GM18499 (cell line): Measurements from ENCODE around the gene FRMPD1.
"Not testable (repeated sequence)": the region's sequence is repeated elsewhere in the genome, so short reads cannot be mapped to it uniquely, and the experiment has no call there.

ENCODE experiments used
- ATAC-seq: cut with Tn5 transposase; IDR thresholded peaks from one replicate; pipeline ENCODE4 v1.9.1; 2021; ENCODE audit warnings: moderate number of reproducible peaks; ENCODE audit not compliant: insufficient read depth, unreplicated experiment

Gene FRMPD1

GRCh38 chr9:37650873-37651768 is at the start of gene FRMPD1:
Gene FRMPD1, plus strand, starts transcription at chr9:37650954. Its CDS starts 41,688 bp downstream, at chr9:37692642.
- no peak for ATAC-seq

- not testable (repeated sequence) for ATAC-seq
These were observed 48.7 kb upstream of the FRMPD1 start for GRCh38 chr9:37602061-37602460.

GRCh38 chr9:37602817-37603216 is 47.9 kb upstream of the FRMPD1 start:
- no peak for ATAC-seq

- ATAC-seq, result no peak
These were observed 46.5 kb upstream of the FRMPD1 start for GRCh38 chr9:37604296-37604695.

- ATAC-seq, result no peak
These were observed 42.5 kb upstream of the FRMPD1 start for GRCh38 chr9:37608250-37608649.

GRCh38 chr9:37609735-37610397 is 40.9 kb upstream of the FRMPD1 start:
- ATAC-seq, result no peak

- no peak for ATAC-seq
These were observed 39.7 kb upstream of the FRMPD1 start for GRCh38 chr9:37611014-37611413.

- no peak for ATAC-seq
These were observed 38.8 kb upstream of the FRMPD1 start for GRCh38 chr9:37611961-37612360.

- ATAC-seq, result no peak
These were observed 33.6 kb upstream of the FRMPD1 start for GRCh38 chr9:37617161-37617560.

GRCh38 chr9:37617832-37618231 is 32.9 kb upstream of the FRMPD1 start:
- no peak for ATAC-seq

GRCh38 chr9:37618817-37619216 is 31.9 kb upstream of the FRMPD1 start:
- ATAC-seq, result no peak

- ATAC-seq, result no peak
These were observed 30.9 kb upstream of the FRMPD1 start for GRCh38 chr9:37619806-37620205.

GRCh38 chr9:37620396-37620795 is 30.4 kb upstream of the FRMPD1 start:
- ATAC-seq, result no peak

GRCh38 chr9:37621273-37622121 is 29.3 kb upstream of the FRMPD1 start:
- no peak for ATAC-seq

- no peak for ATAC-seq
These were observed 28.3 kb upstream of the FRMPD1 start for GRCh38 chr9:37622462-37622861.

- no peak for ATAC-seq
These were observed 27.5 kb upstream of the FRMPD1 start for GRCh38 chr9:37623267-37623666.

GRCh38 chr9:37624073-37624472 is 26.7 kb upstream of the FRMPD1 start:
- ATAC-seq, result no peak

GRCh38 chr9:37625036-37625757 is 25.6 kb upstream of the FRMPD1 start:
- ATAC-seq, result no peak

- ATAC-seq, result no peak
These were observed 25.0 kb upstream of the FRMPD1 start for GRCh38 chr9:37625758-37626147.

- ATAC-seq, result no peak
These were observed 24.0 kb upstream of the FRMPD1 start for GRCh38 chr9:37626708-37627292.
